ENCODE data around the gene SOCS7.

The SOCS7 gene

GRCh38 chr17:38338535-38338934 is 13.1 kb upstream of the SOCS7 start:
- DNase-seq: no peak

DNA sequence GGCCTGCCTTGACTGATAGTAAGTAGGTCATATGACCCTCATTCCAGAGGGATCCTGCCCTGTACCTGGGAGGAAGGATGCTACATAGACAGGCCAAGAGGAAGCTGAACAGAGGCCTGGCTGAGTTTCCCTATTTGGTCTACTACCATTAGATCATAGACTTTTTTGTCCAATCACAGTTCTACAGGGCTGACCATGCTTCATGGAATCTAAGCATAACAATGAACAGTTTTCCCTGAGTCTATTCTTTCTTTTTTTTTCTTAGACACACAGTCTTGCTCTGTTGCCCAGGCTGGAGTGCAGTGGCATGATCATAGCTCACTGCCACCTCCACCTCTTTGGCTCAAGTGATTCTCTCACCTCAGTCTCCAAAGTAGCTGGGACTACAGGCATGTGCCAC is 11.8 kb upstream of the SOCS7 start:
- DNase-seq: no peak

- DNase-seq: no peak
These were observed 10.5 kb upstream of the SOCS7 start for GRCh38 chr17:38341035-38341721.

- no peak for DNase-seq
These were observed 8.6 kb upstream of the SOCS7 start for GRCh38 chr17:38342886-38343607.

DNA sequence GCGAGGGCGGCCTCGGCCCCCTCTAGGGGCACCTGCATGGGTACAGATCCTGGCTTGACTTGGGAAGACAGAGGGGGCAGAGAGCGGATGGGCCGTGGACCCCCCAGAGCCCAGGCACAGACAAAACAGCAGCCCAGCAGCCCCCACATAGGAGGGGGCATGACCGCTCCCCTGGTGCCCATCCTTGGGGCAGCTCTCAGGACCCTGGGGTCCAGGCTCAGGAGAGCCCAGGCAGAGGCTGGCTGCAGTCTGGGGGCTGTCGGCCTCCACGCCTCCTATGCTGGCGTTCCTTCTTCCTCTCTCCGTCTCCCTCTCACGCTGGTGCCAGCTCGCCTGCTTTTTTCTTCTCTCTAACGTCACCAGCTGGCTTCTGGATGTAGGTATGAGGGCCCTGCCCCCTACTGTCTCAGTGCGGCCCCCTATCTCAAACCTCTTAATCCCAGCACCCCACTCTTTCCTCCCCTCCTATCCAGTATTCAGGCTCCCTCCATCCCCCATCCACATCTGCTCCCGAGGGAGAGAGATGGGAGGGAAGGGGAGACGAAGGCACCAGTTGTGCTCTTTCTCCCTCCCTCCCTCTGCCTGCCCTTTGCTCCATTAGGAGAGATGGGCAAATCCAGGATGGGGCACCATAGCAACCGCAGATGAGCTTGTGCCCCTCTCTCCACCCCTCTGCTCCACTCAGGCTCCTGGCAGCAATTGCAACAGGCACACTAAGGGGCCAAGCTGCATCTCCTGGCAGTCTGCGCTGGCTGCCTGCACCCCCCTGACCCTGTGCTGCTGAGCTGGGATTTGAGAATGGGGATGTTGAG is 7.8 kb upstream of the SOCS7 start, which contains the start of gene GPR179:
GPR179 (minus strand) TSS at position 349 of the 812 bp plus-strand sequence; CDS start at position 182, 167 bp downstream.
- DNase-seq: no peak

GRCh38 chr17:38344420-38344745 is 7.3 kb upstream of the SOCS7 start:
- no peak for DNase-seq

DNA sequence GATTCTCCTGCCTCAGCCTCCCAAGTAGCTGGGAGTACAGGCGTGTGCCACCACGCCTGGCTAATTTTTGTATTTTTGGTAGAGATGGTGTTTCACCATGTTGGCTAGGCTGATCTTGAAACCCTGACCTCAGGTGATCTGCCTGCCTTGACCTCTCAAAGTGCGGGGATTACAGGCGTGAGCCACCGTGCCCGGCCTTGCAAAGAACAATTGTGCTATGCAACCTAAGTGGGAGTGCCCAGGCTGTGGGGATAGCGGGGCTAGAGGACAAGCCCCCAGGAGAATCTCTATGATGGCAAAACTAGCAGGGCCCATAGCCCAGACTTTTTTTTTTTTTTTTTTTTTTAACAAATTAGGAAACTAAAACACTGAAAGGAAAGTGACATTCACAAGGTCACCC is 5.9 kb upstream of the SOCS7 start:
- DNase-seq: no peak

GRCh38 chr17:38349097-38349730 is 2.4 kb upstream of the SOCS7 start:
- DNase-seq: peak; percentile 77

DNA sequence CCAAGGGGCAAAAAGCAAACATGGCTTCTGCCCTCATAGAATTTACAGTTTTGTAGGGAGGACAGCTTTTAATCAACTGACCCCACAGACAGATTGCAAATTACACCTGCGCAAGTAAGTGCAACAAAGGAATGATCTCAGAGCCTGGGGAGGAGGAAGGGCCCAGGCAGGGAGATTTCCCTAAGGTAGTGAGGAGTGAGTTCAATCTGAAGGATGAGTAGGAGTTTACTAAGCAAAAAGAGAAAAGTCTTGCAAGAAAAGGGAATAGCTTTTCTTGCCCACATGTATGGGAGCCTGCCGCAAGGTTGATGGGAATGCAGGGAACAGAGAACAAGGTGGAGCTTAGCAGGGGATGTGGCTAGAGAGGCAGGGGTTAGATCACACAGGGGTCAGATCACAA is 1.6 kb upstream of the SOCS7 start:
- DNase-seq: no peak

DNA sequence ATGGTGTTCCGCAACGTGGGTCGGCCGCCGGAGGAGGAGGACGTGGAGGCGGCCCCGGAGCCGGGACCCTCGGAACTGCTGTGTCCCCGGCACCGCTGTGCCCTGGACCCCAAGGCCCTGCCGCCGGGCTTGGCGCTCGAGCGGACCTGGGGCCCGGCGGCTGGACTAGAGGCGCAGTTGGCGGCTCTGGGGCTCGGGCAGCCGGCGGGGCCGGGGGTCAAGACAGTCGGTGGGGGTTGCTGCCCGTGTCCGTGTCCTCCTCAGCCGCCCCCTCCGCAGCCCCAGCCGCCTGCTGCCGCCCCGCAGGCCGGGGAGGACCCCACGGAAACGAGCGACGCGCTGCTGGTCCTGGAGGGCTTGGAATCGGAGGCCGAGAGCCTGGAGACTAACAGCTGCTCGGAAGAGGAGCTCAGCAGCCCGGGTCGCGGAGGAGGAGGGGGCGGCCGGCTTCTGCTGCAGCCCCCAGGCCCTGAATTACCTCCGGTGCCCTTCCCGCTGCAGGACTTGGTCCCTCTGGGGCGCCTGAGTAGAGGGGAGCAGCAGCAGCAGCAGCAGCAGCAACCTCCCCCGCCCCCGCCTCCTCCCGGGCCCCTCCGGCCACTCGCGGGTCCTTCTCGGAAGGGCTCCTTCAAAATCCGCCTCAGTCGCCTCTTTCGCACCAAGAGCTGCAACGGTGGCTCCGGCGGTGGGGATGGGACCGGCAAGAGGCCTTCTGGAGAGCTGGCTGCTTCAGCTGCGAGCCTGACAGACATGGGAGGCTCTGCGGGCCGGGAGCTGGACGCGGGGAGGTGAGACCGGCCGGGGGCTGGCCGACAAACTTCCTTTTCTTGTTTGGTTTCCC is 821 bp downstream of the SOCS7 start:
- peak; percentile 19 for DNase-seq

DNA sequence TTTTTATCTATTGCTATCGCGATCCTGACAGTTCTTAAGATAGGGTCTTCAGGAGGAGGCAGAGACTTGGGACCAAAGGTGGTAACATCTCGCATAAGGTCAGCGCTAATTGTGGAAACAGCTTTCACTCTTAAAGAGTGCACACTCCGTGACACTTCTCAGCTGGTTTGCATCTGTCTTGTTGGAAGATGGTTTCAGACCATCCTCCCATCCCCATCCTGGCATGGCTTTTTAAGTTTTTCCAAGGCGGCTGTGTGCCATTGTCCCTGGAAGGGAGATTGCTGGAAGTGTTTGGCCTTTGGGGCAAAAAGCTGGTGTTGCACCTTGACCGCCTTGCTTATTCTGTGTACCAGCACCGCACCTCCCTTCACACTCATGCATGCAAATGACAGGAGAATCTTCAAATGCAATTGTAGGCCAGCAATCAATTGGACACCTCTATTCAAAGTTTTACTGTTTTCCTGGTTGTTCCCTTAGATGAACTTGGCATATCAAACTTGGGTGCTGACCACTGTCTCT is 1.5 kb downstream of the SOCS7 start:
- DNase-seq: no peak

DNA sequence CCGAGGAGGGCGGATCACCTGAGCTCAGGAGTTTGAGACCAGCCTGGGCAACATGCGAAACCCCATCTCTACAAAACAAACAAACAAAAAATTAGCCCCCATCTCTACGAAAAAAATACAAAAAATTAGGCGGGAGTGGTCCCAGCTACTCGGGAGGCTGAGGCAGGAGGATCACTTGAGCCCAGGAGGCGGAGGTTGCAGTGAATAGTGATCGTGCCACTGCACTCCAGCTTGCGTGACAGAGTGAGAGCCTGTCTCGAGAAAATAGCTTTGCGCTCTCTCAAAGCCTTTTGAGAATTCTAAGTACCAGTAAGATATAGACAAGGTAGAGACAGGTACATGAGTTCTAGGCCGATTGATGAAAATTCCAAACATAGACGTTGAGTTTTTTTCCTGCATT is 2.0 kb downstream of the SOCS7 start:
- DNase-seq: no peak

DNA sequence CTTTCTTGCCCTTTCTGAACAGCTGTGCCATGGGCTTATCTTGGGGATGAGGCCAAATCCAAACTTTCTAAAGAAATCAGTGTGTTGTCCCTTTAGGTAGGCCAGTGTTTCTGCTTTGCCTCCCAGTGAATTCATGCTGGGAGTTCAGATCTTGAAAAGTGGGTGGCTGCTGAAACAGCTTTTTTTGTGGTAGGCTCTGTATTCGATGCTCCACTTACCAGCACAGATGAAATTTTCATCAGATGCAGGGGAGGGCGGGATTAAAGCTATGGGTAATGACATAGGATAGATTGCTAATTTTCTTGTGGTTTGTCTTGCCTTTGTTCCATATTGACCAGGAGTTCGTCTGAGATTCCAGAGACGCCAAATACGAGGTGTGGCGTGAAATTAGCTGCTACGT is 2.8 kb downstream of the SOCS7 start:
- DNase-seq: no peak

DNA sequence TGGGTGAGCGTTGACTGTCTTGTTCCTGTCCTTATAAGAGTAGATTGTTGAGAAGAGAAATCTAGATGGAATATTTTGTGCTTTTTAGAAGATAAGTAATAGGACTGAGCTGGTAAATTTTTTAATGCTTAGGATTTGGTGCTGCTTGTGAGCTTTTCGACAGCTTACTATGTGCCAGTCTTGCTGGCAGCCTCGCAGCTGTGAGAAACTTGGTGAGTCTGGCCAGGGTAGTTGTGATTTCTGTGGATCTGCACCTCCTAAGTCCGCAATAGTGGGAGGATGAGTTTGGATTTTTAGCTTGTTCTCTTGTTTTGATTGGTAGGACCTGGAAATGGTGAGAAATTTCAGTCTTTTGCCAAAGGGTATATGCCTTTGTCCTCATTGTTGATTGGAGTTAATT is 3.6 kb downstream of the SOCS7 start:
- DNase-seq: no peak

GRCh38 chr17:38357486-38358123 is 6.0 kb downstream of the SOCS7 start:
- no peak for DNase-seq

DNA sequence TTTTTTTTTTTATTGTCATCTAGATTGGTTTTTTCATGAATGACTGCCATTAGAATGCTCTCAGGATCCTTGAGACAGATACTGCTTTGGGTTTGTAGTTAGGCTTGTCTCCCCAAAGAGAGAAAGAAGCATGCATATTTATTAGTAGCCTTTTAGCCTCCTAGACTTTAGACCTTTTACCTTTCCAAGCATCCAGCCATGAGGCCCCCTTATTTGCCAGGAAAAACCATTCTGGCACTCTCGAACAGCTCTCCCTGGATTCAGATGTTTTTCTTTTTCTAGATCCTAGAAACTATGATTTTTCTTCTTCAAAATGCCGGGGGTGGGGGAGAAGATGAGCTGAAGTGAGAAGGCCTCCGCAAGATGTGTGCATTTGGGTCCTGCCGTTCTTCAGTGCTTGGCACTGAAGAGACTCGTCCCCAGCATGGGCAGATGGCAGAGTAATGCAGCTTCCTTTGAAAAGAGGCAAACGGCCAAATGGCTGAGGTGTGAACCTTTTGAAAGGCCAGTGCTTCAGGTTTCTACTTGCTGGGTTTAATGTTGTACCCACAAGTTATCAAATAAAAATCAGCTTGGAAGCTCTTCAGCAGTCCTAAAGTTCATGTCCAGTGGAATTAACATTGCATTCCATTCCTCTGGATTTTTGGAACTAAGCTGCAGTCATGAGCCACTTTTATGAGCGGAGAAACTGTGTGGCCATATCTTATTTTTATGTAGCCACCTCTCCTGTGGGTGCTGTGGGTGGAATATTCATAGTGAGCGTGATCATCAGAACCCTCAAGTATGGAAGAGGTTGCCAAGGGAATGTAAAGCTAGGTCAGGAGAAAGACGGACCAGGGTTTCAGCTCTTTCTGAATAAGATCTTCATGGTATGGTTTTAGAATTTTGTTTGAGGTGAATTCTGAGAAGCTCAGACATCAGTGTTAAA is 7.2 kb downstream of the SOCS7 start:
- no peak for DNase-seq

GRCh38 chr17:38361694-38362465 is 10.2 kb downstream of the SOCS7 start:
- DNase-seq: no peak

GRCh38 chr17:38363016-38363415 is 11.4 kb downstream of the SOCS7 start:
- no peak for DNase-seq

- DNase-seq: no peak
These were observed 13.1 kb downstream of the SOCS7 start for GRCh38 chr17:38364741-38365140.
